Kasumi-1 (cell line): ENCODE data around the gene REPS2.

Source experiments
- DNase-seq, 2 experiments: peaks; one replicate each; lab custom pipeline; 2025; lab: John Stamatoyannopoulos, UW

REPS2 gene

GRCh38 chrX:17035111-17035510 lies 88.7 kb downstream of the REPS2 start:
- DNase-seq = no peak

- DNase-seq = no peak
Measured at GRCh38 chrX:17036171-17036961, 89.9 kb downstream of the REPS2 start.

GRCh38 chrX:17038277-17038676 lies 91.8 kb downstream of the REPS2 start:
- DNase-seq = no peak

GRCh38 chrX:17038681-17039161 lies 92.3 kb downstream of the REPS2 start:
- DNase-seq = no peak

- DNase-seq = no peak
Measured at GRCh38 chrX:17039826-17040225, 93.4 kb downstream of the REPS2 start.

GRCh38 chrX:17040711-17041110 lies 94.3 kb downstream of the REPS2 start:
- DNase-seq = no peak

- DNase-seq = no peak
Measured at GRCh38 chrX:17042037-17042436, 95.6 kb downstream of the REPS2 start.

GRCh38 chrX:17046478-17047097 lies 100.1 kb downstream of the REPS2 start:
- DNase-seq = peak; percentile 63 to 68

GRCh38 chrX:17047224-17047623 lies 100.8 kb downstream of the REPS2 start:
- no peak for DNase-seq

- DNase-seq = no peak
Measured at GRCh38 chrX:17052210-17052609, 105.8 kb downstream of the REPS2 start.

GRCh38 chrX:17052793-17053192 lies 106.3 kb downstream of the REPS2 start:
- DNase-seq = no peak

- no peak for DNase-seq
Measured at GRCh38 chrX:17053502-17053901, 107.0 kb downstream of the REPS2 start.

GRCh38 chrX:17056868-17057608 lies 110.6 kb downstream of the REPS2 start:
- no peak for DNase-seq

- no peak for DNase-seq
Measured at GRCh38 chrX:17062065-17062464, 115.6 kb downstream of the REPS2 start.

GRCh38 chrX:17065100-17065499 lies 118.6 kb downstream of the REPS2 start:
- DNase-seq = no peak

GRCh38 chrX:17067534-17067933 lies 121.1 kb downstream of the REPS2 start:
- no peak for DNase-seq

- no peak for DNase-seq
Measured at GRCh38 chrX:17072301-17072700, 125.8 kb downstream of the REPS2 start.

GRCh38 chrX:17072721-17073230 lies 126.3 kb downstream of the REPS2 start:
- DNase-seq = no peak

- DNase-seq = no peak
Measured at GRCh38 chrX:17075004-17075403, 128.5 kb downstream of the REPS2 start.

- no peak for DNase-seq
Measured at GRCh38 chrX:17077361-17077760, 130.9 kb downstream of the REPS2 start.

- no peak for DNase-seq
Measured at GRCh38 chrX:17078031-17078720, 131.7 kb downstream of the REPS2 start.

- DNase-seq = no peak
Measured at GRCh38 chrX:17081511-17081910, 135.1 kb downstream of the REPS2 start.
